ENCODE measurements around the gene SNAP29. TPM values are rescaled to one million over a fixed set of nuclear protein-coding genes. Genes with fewer than 3 reads are reported as not detected.
"Not testable (repeated sequence)": the region's sequence is repeated elsewhere in the genome, so short reads cannot be mapped to it uniquely, and the experiment has no call there.

Gene SNAP29
- polyA plus RNA-seq, 5 donors: 27.8 to 39.9 (median 28.8) TPM

DNA sequence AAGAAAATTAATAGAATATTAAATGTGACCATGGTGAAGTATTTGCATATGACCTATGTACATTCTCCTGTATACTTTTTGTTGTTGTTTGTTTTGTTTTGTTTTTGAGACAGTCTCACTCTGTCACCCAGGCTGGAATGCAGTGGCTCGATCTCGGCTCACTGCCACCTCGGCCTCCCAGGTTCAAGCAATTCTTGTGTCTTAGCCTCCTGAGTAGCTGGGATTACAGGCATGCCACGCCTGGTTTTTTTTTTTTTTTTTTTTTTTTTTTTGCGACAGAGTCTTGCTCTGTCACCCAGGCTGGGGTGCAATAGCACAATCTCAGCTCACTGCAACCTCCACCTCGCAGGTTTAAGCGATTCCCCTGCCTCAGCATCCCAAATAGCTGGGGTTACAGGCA lies 38.9 kb downstream of the SNAP29 start:
- not testable (repeated sequence) for DNase-seq

DNA sequence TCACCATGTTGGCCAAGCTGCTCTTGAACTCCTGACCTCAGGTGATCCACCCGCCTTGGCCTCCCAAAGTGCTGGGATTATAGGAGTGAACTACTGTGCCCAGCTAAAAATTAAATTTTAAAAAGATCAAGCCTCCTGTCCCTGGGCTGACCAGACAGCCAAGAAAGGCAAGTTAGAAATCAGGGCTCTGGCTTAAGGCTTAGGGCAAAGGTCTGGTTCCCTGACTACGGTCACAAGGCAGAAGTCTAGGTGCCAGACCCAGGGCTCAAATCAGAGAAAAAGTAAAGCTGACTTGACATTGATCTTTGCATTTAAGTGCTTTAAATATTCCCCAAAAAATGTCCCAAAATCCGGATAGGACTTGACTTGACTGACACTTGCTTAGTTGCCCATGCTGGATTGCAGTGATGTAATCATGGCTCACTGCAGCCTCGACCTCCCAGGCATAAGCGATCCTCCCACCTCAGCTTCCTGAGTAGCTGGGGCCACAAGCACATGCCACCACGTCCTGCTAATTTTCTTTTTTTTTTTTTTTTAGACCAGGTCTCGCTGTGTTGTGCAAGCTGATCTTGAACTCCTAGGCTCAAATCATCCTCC lies 41.1 kb downstream of the SNAP29 start:
- no peak for DNase-seq

GRCh38 chr22:20901093-20902033 lies 42.6 kb downstream of the SNAP29 start:
- not testable (repeated sequence) for DNase-seq

GRCh38 chr22:20903093-20903492 lies 44.3 kb downstream of the SNAP29 start:
- no peak for DNase-seq

DNA sequence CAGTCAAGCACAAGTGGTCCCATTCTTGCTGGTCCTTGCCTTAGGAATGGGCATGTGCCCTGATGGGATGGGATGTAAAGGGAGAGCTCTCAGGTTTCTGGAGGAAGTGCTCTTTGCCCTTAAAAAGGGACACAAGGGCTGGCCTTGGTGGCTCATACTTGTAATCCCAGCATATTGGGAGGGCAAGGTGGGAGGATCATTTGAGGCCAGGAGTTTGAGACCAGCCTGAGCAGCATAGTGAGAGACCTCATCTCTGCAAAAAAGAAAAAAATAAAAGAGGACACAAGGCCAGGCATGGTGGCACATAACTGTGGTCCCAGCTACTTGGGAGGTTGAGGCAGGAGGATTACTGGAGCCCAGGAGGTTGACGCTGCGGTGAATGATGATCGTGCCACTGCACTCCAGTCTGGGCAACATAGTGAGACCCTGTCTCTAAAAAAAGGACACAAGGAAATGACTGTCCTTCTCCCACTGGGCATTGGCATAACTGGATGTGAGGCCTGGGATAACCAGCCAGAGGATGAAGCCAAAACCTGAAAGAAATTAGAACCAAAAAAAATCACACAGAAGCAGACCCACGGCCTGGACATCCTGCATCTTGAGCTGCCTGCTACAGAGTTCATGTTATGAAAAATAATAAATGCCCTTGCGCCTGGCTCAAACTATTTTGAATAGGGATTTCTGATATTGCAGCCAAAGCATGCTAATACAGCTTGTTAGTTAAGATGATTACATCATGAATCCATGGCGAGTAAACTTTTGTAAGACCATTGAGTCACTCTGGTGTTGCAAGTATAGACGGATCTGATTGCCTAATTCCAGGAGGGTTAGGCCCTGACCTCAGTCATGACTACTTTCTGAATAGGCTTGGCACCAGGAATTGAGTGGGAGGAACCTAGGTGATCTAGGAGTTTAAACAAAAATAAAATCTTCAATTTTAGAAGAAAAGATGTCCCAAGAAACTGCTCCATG lies 45.5 kb downstream of the SNAP29 start:
- DNase-seq: no peak

DNA sequence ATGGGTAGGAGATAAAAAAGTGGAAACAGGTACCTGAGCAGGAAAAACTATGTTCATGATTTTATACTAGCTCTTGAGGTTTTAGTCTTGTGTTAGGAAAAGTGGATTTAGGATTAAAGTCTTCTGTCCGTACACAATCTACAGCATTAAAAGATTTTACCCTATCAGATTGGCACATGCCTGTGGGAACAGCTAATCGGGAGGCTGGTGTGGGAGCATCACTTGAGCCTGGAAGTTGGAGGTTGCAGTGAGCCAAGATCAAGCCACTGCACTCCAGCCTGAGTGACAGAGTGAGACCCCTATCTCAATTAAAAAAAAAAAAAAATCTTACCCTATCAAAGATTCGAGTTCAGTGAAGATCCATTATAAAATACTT lies 46.2 kb downstream of the SNAP29 start:
- no peak for DNase-seq

GRCh38 chr22:20905415-20906386 lies 46.9 kb downstream of the SNAP29 start:
- DNase-seq: no peak

DNA sequence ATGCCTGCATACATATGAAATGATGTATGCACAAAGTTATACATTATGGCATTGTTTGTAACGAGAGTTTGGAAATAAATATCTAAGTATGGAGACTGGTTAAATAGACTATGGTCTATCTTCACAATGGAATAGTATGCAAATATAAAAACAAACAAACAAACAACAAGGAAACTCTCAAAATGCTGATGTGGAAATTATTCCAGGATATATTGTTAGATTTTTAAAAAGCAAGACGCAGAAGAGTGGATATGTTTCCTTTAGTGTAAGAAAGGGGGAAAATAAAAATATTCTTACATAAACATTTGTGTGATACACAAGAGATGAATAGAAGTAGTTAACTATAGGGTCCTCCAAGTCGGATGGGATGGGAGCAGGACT lies 47.6 kb downstream of the SNAP29 start:
- DNase-seq: no peak

GRCh38 chr22:20908717-20909116 lies 49.9 kb downstream of the SNAP29 start:
- not testable (repeated sequence) for DNase-seq

- no peak for DNase-seq
Observed at GRCh38 chr22:20909543-20910303, 50.9 kb downstream of the SNAP29 start.

- DNase-seq: no peak
Observed at GRCh38 chr22:20912494-20912893, 53.7 kb downstream of the SNAP29 start.

DNA sequence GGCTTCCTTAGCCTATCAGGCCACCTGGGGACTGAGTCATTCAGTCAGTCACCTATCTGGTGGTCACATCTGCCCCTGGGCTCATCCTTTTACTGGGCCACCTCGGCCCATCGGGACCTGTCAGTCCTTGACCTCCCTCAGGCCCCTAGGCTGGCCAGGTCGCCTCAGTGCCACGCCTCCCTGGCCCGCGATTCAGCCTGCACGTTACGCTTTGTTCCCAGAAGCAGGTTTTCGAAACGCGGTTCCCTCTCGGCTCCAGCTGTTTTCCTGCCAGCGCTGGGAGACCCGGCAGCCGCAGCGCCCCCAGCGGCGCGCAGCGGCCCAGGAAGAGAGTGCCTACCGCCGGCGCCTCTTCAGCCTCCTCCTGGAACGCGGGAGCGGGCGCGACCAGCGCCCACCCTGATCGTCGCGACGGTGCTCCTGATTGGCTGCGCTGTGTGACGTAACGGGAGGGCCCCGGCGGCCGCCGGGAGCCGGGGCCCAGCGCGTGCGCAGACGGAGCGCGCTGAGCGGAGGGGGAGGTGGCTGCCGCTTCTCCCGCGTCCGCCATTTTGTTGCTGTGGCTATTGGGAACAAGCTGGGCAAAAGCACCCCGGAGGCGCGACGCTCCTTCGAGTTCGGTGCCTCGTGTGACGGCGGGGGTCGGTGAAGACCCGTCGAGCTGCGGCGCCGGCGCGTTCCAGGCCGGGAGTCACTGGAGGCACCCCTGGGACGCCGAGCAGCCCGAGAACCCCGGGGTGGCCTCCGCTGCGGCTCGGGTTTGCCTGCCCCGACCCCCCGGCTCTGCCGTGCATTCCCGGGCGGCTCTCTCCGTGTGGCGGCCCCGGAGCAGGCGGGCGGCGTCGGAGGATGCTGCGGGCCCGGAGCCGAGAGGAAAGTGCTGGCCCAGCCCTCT lies 58.4 kb downstream of the SNAP29 start, which contains the start of gene CRKL:
Gene CRKL, plus strand, starts transcription at position 492 of the 895 bp plus-strand sequence. CDS start 528 bp downstream, outside the sequence.
- peak; percentile 99 for DNase-seq

- DNase-seq: no peak
Observed at GRCh38 chr22:20918663-20919218, 59.9 kb downstream of the SNAP29 start.

GRCh38 chr22:20919718-20920117 lies 60.9 kb downstream of the SNAP29 start:
- no peak for DNase-seq

- DNase-seq: no peak
Observed at GRCh38 chr22:20920881-20921203, 62.0 kb downstream of the SNAP29 start.

DNA sequence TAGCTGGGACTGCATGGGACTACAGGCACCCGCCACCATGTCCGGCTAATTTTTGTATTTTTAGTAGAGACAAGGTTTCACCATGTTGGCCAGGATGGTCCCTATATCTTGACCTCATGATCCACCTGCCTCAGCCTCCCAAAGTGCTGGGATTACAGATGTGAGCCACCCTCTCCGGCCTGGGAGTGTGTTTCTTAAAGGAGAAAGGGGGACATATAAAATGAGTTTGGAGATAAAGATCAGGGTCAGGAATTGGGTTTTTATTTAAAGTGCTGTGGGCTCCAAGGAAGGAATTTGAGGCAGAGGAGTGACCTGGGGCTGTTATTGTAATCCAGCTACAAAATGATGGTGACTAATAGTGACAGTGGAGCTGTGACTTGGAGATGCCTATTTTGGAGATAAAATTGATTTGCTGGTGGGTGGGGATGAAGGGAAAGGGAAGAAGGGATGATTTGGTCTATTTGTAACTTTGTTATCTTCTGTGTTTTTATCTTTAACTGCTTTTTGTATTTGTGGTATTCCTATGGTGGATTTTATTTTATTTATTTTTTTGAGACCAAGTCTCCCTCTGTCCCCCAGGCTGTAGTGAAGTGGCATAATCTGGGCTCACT lies 63.4 kb downstream of the SNAP29 start:
- DNase-seq: no peak

DNA sequence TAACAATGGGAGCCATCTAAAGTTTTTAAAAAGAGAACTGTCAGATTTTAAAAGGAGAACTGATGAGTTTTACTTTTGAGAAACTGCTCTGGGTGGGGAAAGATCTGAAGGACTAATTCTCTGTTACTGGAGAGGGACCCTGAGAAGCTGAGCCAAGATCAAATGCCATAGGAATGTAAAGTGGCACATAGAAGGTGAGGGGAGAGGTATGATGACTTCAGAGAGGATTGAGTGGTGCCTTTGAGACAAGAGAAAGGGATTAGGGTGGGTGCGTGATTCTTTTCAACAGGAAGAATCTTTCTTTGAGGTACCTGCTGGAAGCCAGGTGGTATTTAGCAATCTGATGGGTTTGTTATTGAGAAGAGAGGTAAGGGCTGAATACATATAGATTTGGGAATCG lies 67.4 kb downstream of the SNAP29 start:
- DNase-seq: no peak

DNA sequence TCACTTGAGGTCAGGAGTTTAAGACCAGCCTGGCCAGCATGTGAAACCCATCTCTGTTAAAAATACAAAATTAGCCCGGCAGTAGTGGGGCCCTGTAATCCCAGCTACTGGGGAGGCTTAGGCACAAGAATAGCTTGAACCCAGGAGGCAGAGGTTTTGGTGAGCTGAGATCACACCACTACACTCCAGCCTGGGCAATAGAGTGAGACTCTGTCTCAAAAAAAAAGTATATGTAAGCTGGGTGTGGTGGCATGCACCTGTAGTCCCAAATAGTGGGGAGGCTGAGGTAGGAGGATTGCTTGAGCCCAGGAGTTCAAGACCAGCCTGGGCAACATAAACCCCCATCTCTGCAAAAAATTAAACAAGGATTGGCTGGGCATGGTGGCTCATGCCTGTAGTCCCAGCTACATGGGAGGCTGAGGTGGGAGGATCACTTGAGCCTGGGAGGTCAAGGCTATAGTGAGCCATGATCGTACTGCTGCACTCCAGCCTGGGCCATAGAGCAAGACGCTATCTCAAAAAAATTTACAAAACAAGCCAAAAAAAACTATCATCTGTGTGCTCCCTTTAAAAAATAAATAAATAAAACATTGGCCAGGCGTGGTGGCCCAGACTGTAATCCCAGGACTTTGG lies 69.2 kb downstream of the SNAP29 start:
- no peak for DNase-seq

Measured in right lung (tissue), 5 donors.